Endodermal cell (in vitro differentiated cells): Measurements from ENCODE around the gene KCNMA1. TPM values are rescaled to one million over a fixed set of nuclear protein-coding genes. Genes with fewer than 3 reads are reported as not detected.
A peak's percentile ranks its signal among the peaks of the same experiment; 100 is the strongest.

ENCODE experiments used
- DNase-seq: peaks from one replicate; pipeline ENCODE4 v3.0.0-alpha.2; 2017
- H3K27ac ChIP-seq: 2 replicates; pipeline ENCODE4 v1.5.1; 2013; ENCODE audit warnings: mild to moderate bottlenecking, low read depth, low read length, moderate library complexity
- H3K27me3 ChIP-seq: 2 replicates; pipeline ENCODE4 v1.6.1; 2013; ENCODE audit warnings: mild to moderate bottlenecking, low read length, moderate library complexity; ENCODE audit not compliant: insufficient read depth, control insufficient read depth, poor library complexity, severe bottlenecking
- H3K36me3 ChIP-seq: 2 replicates; pipeline ENCODE4 v1.7.0; 2013; ENCODE audit warnings: mild to moderate bottlenecking, low read length, moderate library complexity; ENCODE audit not compliant: control insufficient read depth, insufficient read depth
- H3K4me1 ChIP-seq: one replicate; pipeline ENCODE4 v1.7.0; 2013; ENCODE audit warnings: low read length; ENCODE audit not compliant: control insufficient read depth, insufficient read depth
- H3K4me3 ChIP-seq: 2 replicates; pipeline ENCODE4 v1.5.1; 2013; ENCODE audit warnings: mild to moderate bottlenecking, low read length, moderate library complexity
- H3K9ac ChIP-seq: 2 replicates; pipeline ENCODE4 v1.6.1; 2013; ENCODE audit warnings: mild to moderate bottlenecking, low read length, moderate library complexity; ENCODE audit not compliant: poor library complexity, severe bottlenecking; ENCODE audit errors: extremely low read depth
- H3K9me3 ChIP-seq: 2 replicates; pipeline ENCODE4 v1.6.1; 2013; ENCODE audit warnings: mild to moderate bottlenecking, low read length, moderate library complexity; ENCODE audit not compliant: control insufficient read depth
- H3K27ac Mint-ChIP-seq: 2 replicates; pipeline ENCODE4 v1.8.0; 2020; ENCODE audit warnings: mixed read lengths
- H3K27me3 Mint-ChIP-seq: 2 replicates; pipeline ENCODE4 v1.8.0; 2021; ENCODE audit warnings: mild to moderate bottlenecking, mixed read lengths; ENCODE audit not compliant: insufficient read depth
- H3K36me3 Mint-ChIP-seq: 2 replicates; pipeline ENCODE4 v1.8.0; 2020; ENCODE audit warnings: low read depth, mixed read lengths
- H3K4me1 Mint-ChIP-seq: 2 replicates; pipeline ENCODE4 v1.8.0; 2020; ENCODE audit warnings: mixed read lengths
- H3K4me3 Mint-ChIP-seq: 2 replicates; pipeline ENCODE4 v1.8.0; 2020; ENCODE audit warnings: mild to moderate bottlenecking, moderate library complexity, mixed read lengths
- H3K9me3 Mint-ChIP-seq: 2 replicates; pipeline ENCODE4 v1.8.0; 2020; ENCODE audit warnings: mild to moderate bottlenecking, mixed read lengths
- WGBS, 2 experiments: methylation state at CpG; one replicate each; pipeline versions ENCODE4 v1.1.5 to v1.1.7; 2013; ENCODE audit warnings: missing lambda C conversion rate in 2 of 2, mixed read lengths in 1 of 2; ENCODE audit not compliant: insufficient coverage in 1 of 2, insufficient read length in 1 of 2; 5-methylcytosine and 5-hydroxymethylcytosine counted together
- total RNA-seq, 2 donors: library from RNA; stranded (reverse); fragmentation: NEBNext Ultra II Directional in 1 of 2; extraction: Animal tissue kit (Norgen Biotek cat#: 25700) in 1 of 2; gene quantifications; 2 replicates in 1 of 2; 3 replicates in 1 of 2; pipeline ENCODE4 v1.2.1, GENCODE V29; 2021
- TF ChIP-seq, protein P1 (sequence below): fragments of 200-600 bp; sonication (generic); conservative IDR thresholded peaks from 2 replicates; pipeline ENCODE4 v1.5.0; 2021; ENCODE audit warnings: antibody characterized with exemption, mild to moderate bottlenecking

KCNMA1 gene
- total RNA-seq, 2 donors from 2014 or later: 0.55 to 1.3 TPM

DNA sequence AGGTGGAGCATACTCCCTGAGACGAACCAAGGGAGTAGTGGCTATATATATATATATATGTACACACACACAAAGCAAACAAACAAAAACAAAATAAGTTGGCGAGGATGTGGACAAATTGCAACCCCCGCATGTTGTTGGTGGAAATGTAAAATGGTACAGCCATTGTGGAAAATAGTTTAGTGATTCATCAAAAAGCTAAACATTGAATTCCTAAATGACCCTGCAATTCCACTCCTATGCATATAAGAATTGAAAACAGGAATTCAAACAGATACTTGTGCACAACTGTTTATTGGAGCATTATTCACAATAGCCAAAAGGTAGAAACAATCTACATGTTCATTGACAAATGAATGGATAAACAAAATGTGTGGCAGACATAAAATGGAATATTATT, 407.9 kb downstream of the KCNMA1 start:
- H3K36me3 ChIP-seq: no peaks in the 10 kb centered on the region
- TF ChIP-seq, protein P1, sequence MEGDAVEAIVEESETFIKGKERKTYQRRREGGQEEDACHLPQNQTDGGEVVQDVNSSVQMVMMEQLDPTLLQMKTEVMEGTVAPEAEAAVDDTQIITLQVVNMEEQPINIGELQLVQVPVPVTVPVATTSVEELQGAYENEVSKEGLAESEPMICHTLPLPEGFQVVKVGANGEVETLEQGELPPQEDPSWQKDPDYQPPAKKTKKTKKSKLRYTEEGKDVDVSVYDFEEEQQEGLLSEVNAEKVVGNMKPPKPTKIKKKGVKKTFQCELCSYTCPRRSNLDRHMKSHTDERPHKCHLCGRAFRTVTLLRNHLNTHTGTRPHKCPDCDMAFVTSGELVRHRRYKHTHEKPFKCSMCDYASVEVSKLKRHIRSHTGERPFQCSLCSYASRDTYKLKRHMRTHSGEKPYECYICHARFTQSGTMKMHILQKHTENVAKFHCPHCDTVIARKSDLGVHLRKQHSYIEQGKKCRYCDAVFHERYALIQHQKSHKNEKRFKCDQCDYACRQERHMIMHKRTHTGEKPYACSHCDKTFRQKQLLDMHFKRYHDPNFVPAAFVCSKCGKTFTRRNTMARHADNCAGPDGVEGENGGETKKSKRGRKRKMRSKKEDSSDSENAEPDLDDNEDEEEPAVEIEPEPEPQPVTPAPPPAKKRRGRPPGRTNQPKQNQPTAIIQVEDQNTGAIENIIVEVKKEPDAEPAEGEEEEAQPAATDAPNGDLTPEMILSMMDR: no peak
- peaks cover 13% of the 10 kb centered on the region for H3K9me3 ChIP-seq
- H3K4me1 ChIP-seq: peaks cover 4% of the 10 kb centered on the region
- H3K9ac ChIP-seq: no peak overlapping the region
- 83% methylated on average over 1 of the region's 3 CpGs; no CpG with 5 or more reads in 1 of the 2 experiments for WGBS, 2 experiments
- H3K27me3 Mint-ChIP-seq: no peaks in the 10 kb centered on the region
- no peaks in the 10 kb centered on the region for H3K27me3 ChIP-seq
- H3K36me3 Mint-ChIP-seq: no peaks in the 10 kb centered on the region
- no peak overlapping the region for H3K27ac Mint-ChIP-seq
- DNase-seq: no peak
- peaks cover 6% of the 10 kb centered on the region for H3K4me1 Mint-ChIP-seq
- H3K9me3 Mint-ChIP-seq: peaks cover 19% of the 10 kb centered on the region
- no peak overlapping the region for H3K27ac ChIP-seq
- H3K4me3 Mint-ChIP-seq: no peak overlapping the region
- no peak overlapping the region for H3K4me3 ChIP-seq

DNA sequence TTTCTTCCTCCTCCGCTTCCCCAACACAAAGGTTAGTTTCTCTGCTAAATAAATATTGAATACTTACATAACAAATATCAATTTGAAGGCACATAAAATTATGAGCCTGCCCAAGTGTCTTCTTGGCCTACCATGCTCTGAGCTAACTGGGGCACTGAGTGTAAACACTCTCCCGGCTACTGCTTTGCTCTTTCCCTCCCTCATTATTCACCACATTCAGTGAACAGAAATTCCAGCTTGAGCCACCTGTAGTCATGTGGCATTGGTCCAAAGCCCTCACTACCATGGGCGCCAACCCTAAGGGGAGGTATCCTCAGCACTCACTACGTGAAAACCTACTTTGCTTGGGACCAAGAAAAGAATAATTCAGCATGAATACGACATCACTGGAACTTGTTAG, 409.0 kb downstream of the KCNMA1 start:
- Histone ChIP-seq H3K4me3 (no peak overlapping the region), H3K27ac (no peak overlapping the region), H3K4me1 (no peaks in the 10 kb centered on the region), H3K9me3 (peaks cover 13% of the 10 kb centered on the region), H3K27me3 (no peaks in the 10 kb centered on the region), H3K9ac (no peak overlapping the region), H3K36me3 (no peaks in the 10 kb centered on the region)
- peaks cover 14% of the 10 kb centered on the region for H3K9me3 Mint-ChIP-seq
- H3K36me3 Mint-ChIP-seq: no peaks in the 10 kb centered on the region
- WGBS, 2 experiments: 69 to 94% methylated on average over 2 to 5 of the region's 5 CpGs
- H3K4me1 Mint-ChIP-seq: peaks cover 6% of the 10 kb centered on the region
- peaks cover under 1% of the 10 kb centered on the region for H3K27me3 Mint-ChIP-seq
- H3K4me3 Mint-ChIP-seq: no peak overlapping the region
- TF ChIP-seq, protein P1: no peak
- DNase-seq: no peak
- no peak overlapping the region for H3K27ac Mint-ChIP-seq

DNA sequence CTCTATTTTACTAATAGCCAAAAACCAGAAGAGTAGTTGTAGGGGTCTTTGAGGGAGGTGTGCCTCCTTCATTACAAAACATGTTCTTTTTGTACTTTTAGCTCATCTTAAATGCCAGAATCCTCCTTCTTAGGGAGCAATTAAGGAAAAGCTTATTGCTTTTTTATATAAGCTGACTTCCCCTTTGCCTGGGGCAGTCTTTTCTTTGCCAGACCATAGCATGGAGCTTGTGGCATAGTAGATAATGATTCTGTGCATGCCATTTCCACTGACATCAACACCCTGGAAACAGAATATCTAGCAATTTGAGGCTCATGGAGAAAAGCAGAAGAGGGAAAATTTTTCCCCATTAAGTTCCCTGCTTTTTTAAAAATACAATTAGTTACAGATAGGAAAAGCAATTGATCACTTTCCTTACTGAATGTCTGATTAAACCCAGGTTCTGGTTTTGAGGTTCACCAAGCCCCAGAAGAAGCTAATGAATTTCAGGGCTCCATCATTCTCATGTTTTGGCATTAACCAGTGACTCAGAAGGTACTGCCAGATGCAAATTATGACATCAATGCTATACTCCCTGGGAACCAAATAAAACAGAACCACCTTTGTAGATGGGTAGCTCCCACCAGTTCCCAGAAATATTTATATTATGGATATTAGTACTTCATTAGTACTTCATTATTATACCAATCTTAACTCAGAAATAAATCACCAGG, 410.6 kb downstream of the KCNMA1 start:
- Mint-ChIP-seq H3K9me3 (peaks cover under 1% of the 10 kb centered on the region), H3K36me3 (no peaks in the 10 kb centered on the region), H3K4me1 (peaks cover 6% of the 10 kb centered on the region), H3K4me3 (no peak overlapping the region), H3K27me3 (peaks cover 2% of the 10 kb centered on the region), H3K27ac (no peak overlapping the region)
- Histone ChIP-seq H3K4me1 (no peaks in the 10 kb centered on the region), H3K4me3 (no peak overlapping the region), H3K27ac (peak overlapping the region; percentile 63), H3K9ac (no peak overlapping the region), H3K36me3 (no peaks in the 10 kb centered on the region), H3K9me3 (no peaks in the 10 kb centered on the region), H3K27me3 (no peaks in the 10 kb centered on the region)
- DNase-seq: no peak
- TF ChIP-seq, protein P1: no peak
